Astrocyte (in vitro differentiated cells and primary cell): ENCODE measurements around the gene GGACT.

Source experiments
- CTCF ChIP-seq: IDR thresholded peaks from 2 replicates; pipeline ENCODE4 v1.5.1; 2011; ENCODE audit warnings: low read depth, mild to moderate bottlenecking, inconsistent platforms, low read length, moderate library complexity; ENCODE audit not compliant: insufficient read depth
- EZH2 ChIP-seq: IDR thresholded peaks from 2 replicates; pipeline ENCODE4 v1.6.1; 2012; ENCODE audit warnings: mild to moderate bottlenecking, low read length, inconsistent platforms; ENCODE audit not compliant: insufficient read depth

- TF ChIP-seq CTCF (no peak), EZH2 (no peak)
Measured at GRCh38 chr13:100630555-100630954, 42.0 kb upstream of the GGACT start.
